H9 (cell line): ENCODE data around the gene TTC28. TPM values are rescaled to one million over a fixed set of nuclear protein-coding genes. Genes with fewer than 3 reads are reported as not detected.
"Not testable (repeated sequence)": the region's sequence is repeated elsewhere in the genome, so short reads cannot be mapped to it uniquely, and the experiment has no call there.

ENCODE experiments used
- DNase-seq: peaks from one replicate; pipeline ENCODE4 v3.0.0-alpha.2; 2017
- H2AFZ ChIP-seq: one replicate; pipeline ENCODE4 v1.6.1; 2013; ENCODE audit warnings: mild to moderate bottlenecking, low read length, control low read depth, moderate library complexity
- H2AK5ac ChIP-seq: 2 replicates; pipeline ENCODE4 v1.6.1; 2013; ENCODE audit warnings: low read length, control low read depth, mixed read lengths; ENCODE audit not compliant: insufficient read length
- H2BK120ac ChIP-seq: one replicate; pipeline ENCODE4 v1.6.1; 2013; ENCODE audit warnings: low read depth, mild to moderate bottlenecking, low read length, control low read depth, inconsistent platforms; ENCODE audit not compliant: poor library complexity, severe bottlenecking
- H2BK12ac ChIP-seq: 2 replicates; pipeline ENCODE4 v1.6.1; 2013; ENCODE audit warnings: low read length, control low read depth, mixed read lengths, low read depth; ENCODE audit not compliant: insufficient read length
- H2BK15ac ChIP-seq: 2 replicates; pipeline ENCODE4 v1.6.1; 2013; ENCODE audit warnings: low read depth, low read length, control low read depth
- H2BK20ac ChIP-seq: one replicate; pipeline ENCODE4 v1.6.1; 2013; ENCODE audit warnings: low read depth, mild to moderate bottlenecking, low read length, control low read depth, inconsistent platforms; ENCODE audit not compliant: poor library complexity, severe bottlenecking
- H2BK5ac ChIP-seq: 2 replicates; pipeline ENCODE4 v1.6.1; 2013; ENCODE audit warnings: low read length, control low read depth, mixed read lengths; ENCODE audit not compliant: insufficient read length
- H3K14ac ChIP-seq: 2 replicates; pipeline ENCODE4 v1.6.1; 2013; ENCODE audit warnings: low read length, control low read depth; ENCODE audit not compliant: insufficient read depth
- H3K18ac ChIP-seq: 2 replicates; pipeline ENCODE4 v1.6.1; 2013; ENCODE audit warnings: low read depth, mild to moderate bottlenecking, mixed read lengths, low read length, control low read depth; ENCODE audit not compliant: insufficient read length
- H3K23ac ChIP-seq: 2 replicates; pipeline ENCODE4 v1.6.1; 2013; ENCODE audit warnings: low read length, control low read depth, mixed read lengths, low read depth; ENCODE audit not compliant: insufficient read length
- H3K23me2 ChIP-seq: 2 replicates; pipeline ENCODE4 v1.6.1; 2013; ENCODE audit warnings: low read depth, mild to moderate bottlenecking, mixed read lengths, low read length, control low read depth; ENCODE audit not compliant: insufficient read length, poor library complexity, severe bottlenecking
- H3K27ac ChIP-seq: 2 replicates; pipeline ENCODE4 v1.5.1; 2013; ENCODE audit warnings: low read length, control low read depth, mixed read lengths, low read depth; ENCODE audit not compliant: insufficient read length
- H3K27me3 ChIP-seq: 2 replicates; pipeline ENCODE4 v1.6.1; 2013; ENCODE audit warnings: low read length, control low read depth, inconsistent platforms; ENCODE audit not compliant: insufficient read depth
- H3K4ac ChIP-seq: 2 replicates; pipeline ENCODE4 v1.6.1; 2013; ENCODE audit warnings: low read depth, mild to moderate bottlenecking, control low read depth, inconsistent platforms, low read length, moderate library complexity
- H3K4me1 ChIP-seq: 2 replicates; pipeline ENCODE4 v1.6.1; 2013; ENCODE audit warnings: low read length, control low read depth, inconsistent platforms; ENCODE audit not compliant: insufficient read depth
- H3K4me2 ChIP-seq: 2 replicates; pipeline ENCODE4 v1.6.1; 2013; ENCODE audit warnings: low read length, control low read depth, mixed read lengths; ENCODE audit not compliant: insufficient read length, insufficient read depth
- H3K56ac ChIP-seq: 2 replicates; pipeline ENCODE4 v1.6.1; 2013; ENCODE audit warnings: low read depth, mild to moderate bottlenecking, mixed read lengths, low read length, control low read depth; ENCODE audit not compliant: insufficient read length
- H3K79me1 ChIP-seq: 2 replicates; pipeline ENCODE4 v1.6.1; 2013; ENCODE audit warnings: low read depth, mild to moderate bottlenecking, moderate library complexity, low read length, control low read depth, inconsistent platforms; ENCODE audit not compliant: insufficient read depth, poor library complexity, severe bottlenecking
- H3K79me2 ChIP-seq: 2 replicates; pipeline ENCODE4 v1.6.1; 2013; ENCODE audit warnings: low read length, control low read depth, inconsistent platforms; ENCODE audit not compliant: insufficient read depth
- H3K9ac ChIP-seq: 2 replicates; pipeline ENCODE4 v1.6.1; 2013; ENCODE audit warnings: low read length, control low read depth, mixed read lengths; ENCODE audit not compliant: insufficient read length; ENCODE audit errors: extremely low read depth
- H3K9me3 ChIP-seq: one replicate; pipeline ENCODE4 v1.6.1; 2013; ENCODE audit warnings: low read depth, low read length, inconsistent platforms; ENCODE audit not compliant: control insufficient read depth
- H3T11ph ChIP-seq: one replicate; pipeline ENCODE4 v1.6.1; 2013; ENCODE audit warnings: mild to moderate bottlenecking, low read length, control low read depth, inconsistent platforms
- H4K20me1 ChIP-seq: one replicate; pipeline ENCODE4 v1.6.1; 2013; ENCODE audit not compliant: control insufficient read depth, insufficient read length, insufficient read depth
- H4K5ac ChIP-seq: 2 replicates; pipeline ENCODE4 v1.6.1; 2013; ENCODE audit warnings: low read depth, mild to moderate bottlenecking, mixed read lengths, low read length, control low read depth; ENCODE audit not compliant: insufficient read length
- H4K8ac ChIP-seq: replicated peaks from 2 replicates; pipeline ENCODE4 v1.6.1; 2013; ENCODE audit warnings: low read length, control low read depth, mixed read lengths, low read depth; ENCODE audit not compliant: insufficient read length
- H4K91ac ChIP-seq: 2 replicates; pipeline ENCODE4 v1.6.1; 2013; ENCODE audit warnings: low read depth, mild to moderate bottlenecking, moderate library complexity, mixed read lengths, low read length, control low read depth; ENCODE audit not compliant: insufficient read length
- H3K27ac Mint-ChIP-seq, 3 experiments: 2 replicates in 2 of 3; 3 replicates in 1 of 3; pipeline ENCODE4 v1.8.0; 2020 to 2021; ENCODE audit warnings: mixed read lengths in 3 of 3, mild to moderate bottlenecking in 1 of 3, moderate library complexity in 1 of 3
- H3K27me3 Mint-ChIP-seq: 2 replicates; pipeline ENCODE4 v1.8.0; 2021; ENCODE audit warnings: low read depth, mild to moderate bottlenecking, moderate library complexity, mixed read lengths
- H3K36me3 Mint-ChIP-seq, 3 experiments: 2 replicates in 2 of 3; 3 replicates in 1 of 3; pipeline ENCODE4 v1.8.0; 2020 to 2021; ENCODE audit warnings: low read depth in 3 of 3, mixed read lengths in 3 of 3; ENCODE audit not compliant: insufficient read depth in 1 of 3
- H3K4me1 Mint-ChIP-seq, 2 experiments: 2 replicates each; pipeline ENCODE4 v1.8.0; 2020; ENCODE audit warnings: mixed read lengths in 2 of 2
- H3K4me3 Mint-ChIP-seq, 2 experiments: 2 replicates in 1 of 2; 3 replicates in 1 of 2; pipeline ENCODE4 v1.8.0; 2020 to 2021; ENCODE audit warnings: mild to moderate bottlenecking in 2 of 2, mixed read lengths in 2 of 2, moderate library complexity in 1 of 2
- H3K9me3 Mint-ChIP-seq, 2 experiments: 2 replicates in 1 of 2; 3 replicates in 1 of 2; pipeline ENCODE4 v1.8.0; 2020; ENCODE audit warnings: mild to moderate bottlenecking in 2 of 2, mixed read lengths in 2 of 2, moderate library complexity in 1 of 2
- CTCF ChIP-seq: fragments of 200-600 bp; sonication (generic); conservative IDR thresholded peaks from 3 replicates; pipeline ENCODE4 v1.8.0; 2021; ENCODE audit warnings: antibody characterized with exemption, mild to moderate bottlenecking
- WGBS: extraction: QIAGEN DNeasy Blood & Tissue Kit; methylation state at CpG from one replicate; pipeline ENCODE4 v1.1.7; 2013; ENCODE audit warnings: missing lambda C conversion rate, low lambda C conversion rate, mixed read lengths; ENCODE audit not compliant: insufficient read length; ENCODE audit errors: extremely low coverage; 5-methylcytosine and 5-hydroxymethylcytosine counted together
- total RNA-seq: library from RNA; stranded (reverse); gene quantifications from 2 replicates; pipeline ENCODE4 v1.2.1, GENCODE V29; 2021

TTC28 gene
- total RNA-seq, 1 experiment from 2014 or later, result 13.6 TPM

GRCh38 chr22:28562324-28562723 lies 117.3 kb downstream of the TTC28 start:
- Mint-ChIP-seq H3K27me3 (no peaks in the 10 kb centered on the region), H3K9me3 (peaks cover 0 to 3% of the 10 kb centered on the region in 2 experiments; a peak in 2 of 5 replicates)

GRCh38 chr22:28560743-28561101 lies 118.9 kb downstream of the TTC28 start:
- not testable (repeated sequence) for H4K5ac ChIP-seq, H2AFZ ChIP-seq, H3K27me3 ChIP-seq, H4K20me1 ChIP-seq, H3K79me2 ChIP-seq, DNase-seq, H3K23me2 ChIP-seq, H4K8ac ChIP-seq, H2BK20ac ChIP-seq, H3K9me3 ChIP-seq, H4K91ac ChIP-seq, H2BK12ac ChIP-seq, H2BK120ac ChIP-seq, H2BK5ac ChIP-seq, H3K27ac ChIP-seq, H3K4me1 Mint-ChIP-seq, H3K9ac ChIP-seq, H3K4me1 ChIP-seq, H3K23ac ChIP-seq, H3K56ac ChIP-seq, H3K79me1 ChIP-seq, H2AK5ac ChIP-seq, H3K4me2 ChIP-seq, H3K27ac Mint-ChIP-seq, H2BK15ac ChIP-seq, H3K27me3 Mint-ChIP-seq, H3K4ac ChIP-seq, H3K4me3 Mint-ChIP-seq, H3K9me3 Mint-ChIP-seq, H3K18ac ChIP-seq, H3K14ac ChIP-seq, H3T11ph ChIP-seq
- no CpG with 5 or more reads among the region's 5 CpGs for WGBS
- H3K36me3 Mint-ChIP-seq, result peaks cover 0 to 11% (median 2%) of the 10 kb centered on the region in 3 experiments; a peak in 4 of 7 replicates

More at GRCh38 chr22:28562324-28562723, 117.3 kb downstream of the TTC28 start:
- Histone ChIP-seq H3K9ac (no peak overlapping the region), H3K56ac (no peak overlapping the region), H3K79me2 (no peaks in the 10 kb centered on the region), H3K79me1 (no peaks in the 10 kb centered on the region), H2BK5ac (no peak overlapping the region), H4K91ac (no peak overlapping the region), H3K18ac (no peak overlapping the region), H3T11ph (no peak overlapping the region), H4K5ac (no peak overlapping the region), H4K8ac (no peak overlapping the region), H3K4me1 (no peaks in the 10 kb centered on the region), H4K20me1 (no peaks in the 10 kb centered on the region), H3K27me3 (no peaks in the 10 kb centered on the region), H3K4me2 (no peak overlapping the region), H3K9me3 (no peaks in the 10 kb centered on the region), H2BK20ac (no peak overlapping the region), H3K4ac (no peak overlapping the region), H2BK15ac (no peak overlapping the region), H3K23me2 (no peaks in the 10 kb centered on the region), H2BK12ac (no peak overlapping the region), H2AK5ac (no peak overlapping the region), H3K27ac (no peak overlapping the region), H3K14ac (no peak overlapping the region), H2AFZ (no peak overlapping the region), H3K23ac (no peak overlapping the region), H2BK120ac (no peak overlapping the region)
- no peak for DNase-seq
- Mint-ChIP-seq H3K4me3 (no peak overlapping the region), H3K27ac (no peak overlapping the region), H3K36me3 (peaks cover 0 to 7% (median 0%) of the 10 kb centered on the region in 3 experiments; a peak in 3 of 7 replicates), H3K4me1 (peaks cover 0 to 3% of the 10 kb centered on the region in 2 experiments; a peak in 2 of 4 replicates)
- no peak for TF ChIP-seq CTCF
- no CpG with 5 or more reads among the region's 1 CpG for WGBS
